HG03097 (cell line): ENCODE results near the gene WDR45B.

Source experiments
- ATAC-seq: cut with Tn5 transposase; IDR thresholded peaks from one replicate; pipeline ENCODE4 v1.9.1; 2021; ENCODE audit not compliant: unreplicated experiment, low FRiP score

Gene WDR45B

DNA sequence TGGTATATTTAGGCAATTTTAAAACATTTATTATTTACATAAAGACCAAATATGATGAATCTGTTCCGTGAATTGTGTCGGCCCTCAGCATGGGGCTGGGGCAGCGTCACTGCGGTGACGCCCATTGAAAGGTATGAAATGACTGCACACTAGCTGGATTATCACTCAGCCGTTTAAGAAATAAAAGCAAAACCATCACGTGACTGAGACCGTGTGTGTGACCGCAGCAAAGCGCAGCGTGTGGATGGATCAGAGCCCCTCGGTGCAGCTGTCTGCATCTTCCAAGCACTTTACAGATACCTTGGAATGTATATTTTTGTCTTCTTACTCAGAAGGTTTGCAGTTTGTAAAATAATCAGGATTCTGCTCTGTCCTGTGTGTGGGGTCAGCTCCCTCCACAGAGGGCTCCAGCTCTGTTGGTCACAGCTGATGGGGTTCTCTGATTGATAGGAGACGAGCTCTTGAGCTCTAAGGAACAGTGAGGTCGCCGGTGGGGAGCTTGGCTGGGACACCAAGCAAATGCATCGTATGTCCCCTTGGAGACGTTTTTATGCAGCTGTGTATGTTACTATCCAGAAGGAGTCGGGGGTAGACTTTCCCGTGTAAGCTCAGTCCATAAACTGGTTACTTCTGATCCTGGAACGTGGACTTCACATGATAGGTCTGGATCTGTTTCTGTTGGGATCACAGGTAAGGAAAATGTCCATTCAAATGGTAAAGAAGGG, 45.1 kb downstream of the WDR45B start:
- no peak for ATAC-seq

DNA sequence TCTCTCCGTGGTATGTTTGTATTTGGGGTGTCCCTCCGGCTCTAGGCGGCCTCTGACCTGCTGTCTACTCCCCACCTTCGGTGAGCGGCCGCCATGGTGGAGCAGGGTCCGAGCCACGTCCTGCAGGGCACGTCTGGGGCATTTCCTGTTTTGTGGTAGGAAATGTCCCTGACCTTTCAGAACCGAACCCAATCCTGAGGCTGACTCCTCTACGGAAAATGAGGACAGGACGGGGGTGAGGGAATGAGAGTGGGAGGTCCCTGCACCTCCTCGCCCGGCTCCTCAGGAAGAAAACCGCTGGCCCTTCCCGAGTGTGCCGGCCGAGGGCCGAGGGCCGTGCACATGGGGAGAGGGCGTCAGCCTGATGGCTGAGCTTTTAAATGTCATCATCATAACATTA, 45.8 kb downstream of the WDR45B start:
- no peak for ATAC-seq

DNA sequence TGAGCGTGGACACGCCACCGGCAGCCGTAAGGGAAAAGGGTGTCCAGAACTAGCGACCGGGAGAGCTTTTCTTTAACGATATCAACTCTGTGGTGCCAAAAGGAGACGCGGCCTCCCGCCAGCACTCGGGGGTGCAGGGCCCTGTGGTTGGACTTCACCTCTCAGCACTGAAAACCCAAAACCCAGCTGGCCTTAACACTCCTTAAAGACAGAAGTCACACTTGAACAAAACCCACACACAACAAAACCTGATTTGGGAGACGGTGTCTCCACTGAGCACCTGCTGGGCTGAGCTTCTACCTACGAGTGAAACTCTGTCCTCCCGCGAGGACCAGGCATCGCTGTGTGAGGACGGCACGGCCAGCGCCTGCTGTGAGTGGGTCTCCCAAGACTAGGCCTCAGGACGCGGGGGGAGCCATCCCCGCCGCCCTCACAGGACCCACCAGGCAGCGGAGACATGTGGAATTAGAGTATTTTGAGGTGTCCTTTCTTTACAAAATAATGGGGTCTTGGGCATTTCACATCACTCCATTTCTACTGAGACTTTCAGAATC, 46.7 kb downstream of the WDR45B start:
- ATAC-seq: no peak

DNA sequence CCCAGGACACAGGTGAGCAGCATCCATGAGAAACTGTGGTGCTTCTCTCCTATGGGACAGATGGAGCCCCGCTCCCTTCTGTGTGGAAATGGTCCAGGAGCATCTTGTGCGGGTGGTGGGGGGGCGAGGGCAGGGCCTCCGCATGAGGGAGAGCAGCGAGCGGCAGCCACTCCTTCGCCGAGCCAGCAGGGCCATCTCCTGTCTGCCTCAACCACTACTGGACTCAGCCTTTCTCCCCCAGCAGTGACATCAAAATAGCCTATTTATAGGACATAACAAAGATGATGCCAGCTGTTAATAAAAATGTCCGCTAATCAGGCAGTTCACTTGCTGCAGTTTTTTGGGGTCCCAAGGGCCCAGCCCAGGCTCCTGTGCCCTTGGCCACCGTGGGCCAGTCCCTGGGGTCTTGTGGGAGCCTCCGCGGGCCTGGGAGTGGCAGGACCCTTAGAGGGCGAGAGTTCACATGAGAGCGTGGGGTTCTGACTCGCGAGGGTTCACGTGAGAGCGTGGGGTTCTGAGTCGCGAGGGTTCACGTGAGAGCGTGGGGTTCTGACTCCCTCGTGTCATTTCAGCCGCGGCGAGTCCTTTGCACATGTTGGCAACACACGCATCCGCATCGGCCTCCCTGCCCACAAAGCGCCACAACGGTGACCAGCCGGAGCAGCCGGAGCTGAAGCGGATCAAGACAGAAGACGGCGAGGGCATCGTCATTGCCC, 47.4 kb downstream of the WDR45B start:
- no peak for ATAC-seq

DNA sequence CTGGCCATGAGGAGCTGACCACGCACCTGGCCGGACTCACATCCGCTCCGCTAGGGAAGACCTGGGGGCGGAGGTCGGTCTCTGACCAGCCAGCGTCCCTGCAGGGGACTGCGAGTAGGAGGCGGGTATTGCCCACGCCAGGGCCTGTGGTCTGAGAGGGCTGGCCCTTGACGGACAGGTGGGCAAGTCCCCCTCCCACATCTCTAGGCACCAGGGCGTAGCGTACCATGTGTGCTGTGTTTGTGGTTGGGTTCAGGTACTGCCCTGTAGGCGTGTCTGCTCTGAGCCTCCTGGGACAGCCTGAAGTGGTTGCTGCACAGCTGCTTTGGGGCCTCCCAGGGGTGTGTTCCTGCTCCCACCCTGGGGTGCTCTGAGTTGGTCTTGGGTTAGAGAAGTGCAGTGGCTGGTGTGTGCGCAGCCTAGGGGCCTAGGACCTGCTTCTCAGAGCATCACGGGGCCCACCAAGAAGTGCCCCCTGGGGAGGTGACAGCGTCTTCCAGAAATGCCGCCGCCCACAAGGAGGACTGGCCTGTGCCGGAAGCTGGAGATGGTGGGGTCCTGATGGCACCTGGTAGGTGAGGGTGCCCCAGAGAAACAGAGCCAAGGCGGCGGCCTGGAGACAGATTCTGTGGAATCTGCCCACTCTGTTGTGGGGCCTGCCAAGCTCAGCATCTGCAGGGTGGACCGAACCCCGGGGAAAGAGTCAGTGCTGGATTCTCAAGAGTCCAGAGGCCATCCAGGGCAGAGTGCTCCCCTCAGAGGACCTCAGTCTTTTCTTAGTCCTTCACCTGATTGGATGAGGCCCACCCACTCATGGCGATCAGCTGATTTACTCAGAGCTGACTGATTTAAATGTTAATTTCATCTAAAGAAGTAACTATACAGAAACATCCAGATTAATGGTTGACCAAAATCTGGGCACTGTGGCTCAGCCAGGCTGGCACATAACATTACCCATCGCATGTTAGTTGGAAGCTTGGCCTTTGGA, 48.3 kb downstream of the WDR45B start:
- no peak for ATAC-seq

DNA sequence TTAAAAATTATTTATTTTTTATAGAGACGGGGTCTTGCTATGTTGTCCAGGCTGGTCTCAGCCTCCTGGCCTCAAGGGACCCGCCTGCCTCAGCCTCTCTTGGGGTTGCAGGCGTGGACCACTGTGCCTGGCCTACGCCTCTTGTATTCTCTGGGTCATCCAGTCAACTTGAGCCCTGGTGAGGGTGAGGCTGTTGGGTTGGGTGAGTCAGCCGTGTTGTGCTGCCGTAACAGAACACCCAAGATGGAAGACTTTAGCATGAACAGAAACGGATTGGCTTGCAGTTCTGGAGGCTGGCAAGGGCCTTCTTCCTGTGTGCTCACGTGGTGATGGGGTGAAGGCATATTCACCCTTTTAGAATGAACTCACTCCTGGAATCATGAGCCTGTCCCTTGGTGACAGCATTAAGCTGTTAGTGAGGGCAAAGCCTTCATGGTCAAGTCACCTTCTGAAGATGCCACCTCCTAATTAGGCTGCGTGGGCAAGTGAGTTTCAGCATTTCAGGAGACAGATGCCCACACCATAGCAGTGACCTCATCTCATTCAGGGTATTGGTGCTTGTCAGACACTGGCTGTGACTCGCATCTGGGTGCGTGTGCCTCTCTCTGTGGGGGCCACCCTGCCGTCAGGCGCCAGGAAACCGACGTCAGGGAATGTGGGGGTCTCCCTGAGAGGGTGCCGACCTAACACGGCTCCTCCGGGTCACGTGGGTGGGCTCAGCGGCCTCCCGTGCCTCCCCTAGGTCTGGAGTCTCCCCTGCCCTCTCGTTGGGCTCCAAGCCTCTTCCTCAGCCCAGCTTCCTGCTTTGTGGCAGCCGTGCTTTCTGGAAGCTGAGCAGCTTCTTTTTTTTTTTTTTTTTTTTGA, 49.8 kb downstream of the WDR45B start:
- no peak for ATAC-seq

DNA sequence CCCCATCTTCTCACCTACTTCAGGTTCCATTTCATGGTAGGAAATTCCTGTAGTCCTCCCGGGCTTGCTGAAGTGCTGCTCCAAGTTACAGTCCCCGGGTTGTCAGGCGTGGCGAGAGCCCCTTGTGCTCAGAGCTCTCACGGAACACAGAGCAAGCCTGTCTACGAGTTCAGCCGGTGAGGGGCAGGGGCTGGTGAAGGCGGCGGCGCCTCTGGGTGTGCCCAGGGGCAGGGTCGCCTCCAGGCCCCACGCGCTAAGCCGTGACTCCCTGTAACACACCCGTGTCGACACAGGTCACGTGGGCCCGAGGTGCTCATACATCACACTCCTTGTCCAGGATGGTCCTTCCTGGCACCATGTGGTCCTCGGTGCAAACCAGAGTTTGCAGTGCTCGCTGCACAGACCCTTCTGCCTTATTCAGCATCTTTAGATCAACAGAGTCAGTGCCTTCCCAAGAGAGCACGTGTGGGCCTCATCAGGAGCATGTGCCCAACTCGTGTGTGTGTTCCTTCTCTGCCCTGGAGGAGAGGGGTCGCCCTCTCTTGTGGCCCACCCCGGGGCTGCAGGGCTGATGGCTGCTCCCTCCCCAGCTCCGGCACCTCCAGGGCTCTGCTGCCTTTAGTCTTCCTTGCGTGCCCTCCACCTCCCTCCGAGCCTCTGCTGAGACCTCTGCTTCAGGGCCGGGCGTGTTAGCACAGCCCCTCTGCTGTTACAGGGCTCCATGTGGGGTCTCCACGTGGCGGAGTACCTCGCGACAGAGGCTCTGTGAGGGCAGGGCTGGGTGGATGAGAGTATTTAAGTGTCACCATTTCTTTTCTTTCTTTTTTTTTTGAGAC, 51.2 kb downstream of the WDR45B start:
- ATAC-seq: no peak

DNA sequence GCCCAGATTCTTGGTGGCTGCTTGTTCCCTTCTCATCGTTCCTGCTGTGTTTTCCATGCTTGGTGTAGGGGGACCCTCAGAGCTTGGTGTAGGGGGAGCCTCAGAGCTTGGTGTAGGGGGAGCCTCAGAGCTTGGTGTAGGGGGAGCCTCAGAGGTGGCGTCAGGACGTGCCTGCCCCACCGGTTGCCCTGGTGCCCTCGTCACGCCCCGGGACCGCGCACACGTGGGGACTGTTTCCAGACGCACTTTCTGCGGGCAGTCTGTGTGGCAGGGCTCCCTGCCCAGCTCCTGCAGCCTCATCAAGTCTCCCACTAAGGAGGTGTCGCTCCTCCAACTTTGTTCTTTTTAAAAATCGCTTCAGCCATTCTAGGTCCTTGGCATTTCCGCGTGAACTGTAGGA, 51.9 kb downstream of the WDR45B start:
- ATAC-seq: no peak

DNA sequence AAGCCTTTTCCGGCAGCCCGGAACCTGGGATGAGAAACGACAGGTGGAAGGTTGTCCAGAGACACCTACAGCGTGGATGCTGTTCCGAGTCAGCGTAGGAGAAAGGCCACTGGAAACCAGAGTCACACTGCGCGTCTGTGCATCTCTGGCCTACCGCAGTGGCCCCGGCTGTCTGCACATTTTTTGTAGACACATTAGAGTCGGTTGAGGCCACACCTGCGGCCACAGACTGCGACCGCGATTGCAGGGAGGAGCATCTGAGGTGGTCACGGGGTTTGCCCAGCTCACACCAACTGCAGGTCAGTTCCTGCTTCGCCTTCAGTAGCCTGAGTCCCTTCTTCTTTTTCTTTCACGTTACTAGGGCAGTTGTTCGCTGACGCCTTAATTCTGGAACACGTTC, 52.4 kb downstream of the WDR45B start:
- ATAC-seq: no peak

DNA sequence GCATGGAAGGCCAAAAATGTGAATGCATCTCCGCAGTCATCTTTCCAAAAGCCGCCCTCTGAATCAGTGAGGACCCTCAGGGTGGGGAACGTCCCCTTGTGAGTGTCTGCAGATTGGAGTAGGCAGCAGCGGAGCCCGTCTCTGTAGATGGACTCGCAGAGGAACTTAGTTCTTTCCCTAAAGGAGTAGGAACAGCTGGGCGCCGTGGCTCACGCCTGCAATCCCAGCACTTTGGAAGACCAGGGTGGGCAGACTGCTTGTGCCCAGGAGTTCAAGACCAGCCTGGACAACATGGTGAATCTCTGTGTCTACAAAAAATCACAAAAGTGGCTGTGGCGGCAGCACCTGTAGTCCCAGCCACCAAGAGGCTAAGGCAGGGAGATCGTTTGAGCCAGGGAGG, 53.7 kb downstream of the WDR45B start:
- ATAC-seq: no peak

DNA sequence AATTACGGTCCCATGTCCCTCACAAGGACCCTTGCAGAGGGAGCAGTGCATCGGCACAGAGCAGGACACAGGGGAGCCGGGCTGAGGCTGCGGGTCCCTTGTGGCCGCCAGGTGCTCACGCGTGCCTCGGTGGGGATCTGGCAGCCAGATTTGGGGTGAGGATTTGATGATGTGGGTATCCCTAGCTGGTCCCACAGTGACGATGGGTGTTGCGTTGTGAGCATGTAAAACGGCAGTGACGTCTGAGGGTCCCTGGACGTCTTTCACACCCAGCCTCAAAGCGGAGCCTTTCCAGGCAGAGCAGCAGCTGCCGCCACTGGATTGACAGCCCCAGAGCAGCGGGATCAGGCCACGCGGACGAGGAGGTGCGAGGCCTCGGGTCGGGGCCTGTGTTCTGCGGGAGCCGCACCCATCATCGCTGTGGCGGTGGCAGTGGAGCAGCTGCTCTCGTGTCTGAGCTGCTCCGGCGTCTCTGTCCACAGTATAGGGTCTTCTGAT, 54.6 kb downstream of the WDR45B start:
- ATAC-seq: no peak

DNA sequence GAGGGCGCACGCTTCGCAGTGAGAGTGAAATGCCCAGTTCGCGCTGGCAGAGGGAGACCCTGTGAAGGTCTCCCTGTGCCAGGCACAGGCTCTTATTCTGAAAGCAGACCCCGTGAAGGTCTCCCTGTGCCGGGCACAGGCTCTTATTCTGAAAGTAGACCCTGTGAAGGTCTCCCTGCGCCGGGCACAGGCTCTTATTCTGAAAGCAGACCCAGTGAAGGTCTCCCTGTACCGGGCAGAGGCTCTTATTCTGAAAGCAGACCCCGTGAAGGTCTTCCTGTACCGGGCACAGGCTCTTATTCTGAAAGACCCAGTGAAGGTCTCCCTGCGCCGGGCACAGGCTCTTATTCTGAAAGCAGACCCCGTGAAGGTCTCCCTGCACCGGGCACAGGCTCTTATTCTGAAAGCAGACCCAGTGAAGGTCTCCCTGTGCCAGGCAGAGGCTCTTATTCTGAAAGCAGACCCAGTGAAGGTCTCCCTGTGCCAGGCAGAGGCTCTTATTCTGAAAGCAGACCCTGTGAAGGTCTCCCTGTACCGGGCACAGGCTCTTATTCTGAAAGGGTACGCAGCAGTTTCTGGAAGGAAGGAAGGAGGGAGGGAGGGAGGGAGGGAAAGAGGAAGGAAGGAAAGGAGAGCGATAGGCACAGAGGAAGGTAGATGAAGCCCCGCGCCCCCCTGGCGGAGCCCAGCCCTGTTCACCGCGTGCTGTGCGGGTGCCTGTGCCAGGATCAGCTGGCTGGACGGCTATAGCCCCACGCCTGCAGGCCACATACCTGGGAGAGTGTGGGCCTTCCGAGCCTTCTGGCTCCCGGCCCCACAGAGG, 55.3 kb downstream of the WDR45B start:
- no peak for ATAC-seq

DNA sequence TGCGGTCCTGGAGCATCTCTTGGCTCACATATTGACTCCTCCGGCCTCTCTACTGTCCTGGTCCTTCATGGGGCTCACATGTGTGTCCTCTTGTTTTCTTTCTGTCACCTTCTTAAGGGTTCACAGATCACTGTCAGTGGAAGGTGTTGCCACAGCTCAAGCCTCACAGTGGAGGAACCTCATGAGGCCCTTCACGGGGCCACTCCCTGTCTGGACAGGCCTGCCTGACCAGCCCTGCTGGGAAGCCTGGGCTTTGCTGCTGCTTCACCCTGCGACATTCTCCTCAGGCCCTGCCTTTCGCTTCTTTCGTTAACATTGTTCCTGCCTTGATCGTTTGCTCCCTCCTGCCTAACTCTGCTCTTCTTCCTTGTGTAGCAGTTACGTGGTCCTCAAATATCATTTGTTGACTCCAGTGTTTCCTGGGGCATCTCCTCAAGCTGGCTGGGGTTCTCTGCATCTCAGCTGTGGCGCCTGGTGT, 55.9 kb downstream of the WDR45B start:
- no peak for ATAC-seq

DNA sequence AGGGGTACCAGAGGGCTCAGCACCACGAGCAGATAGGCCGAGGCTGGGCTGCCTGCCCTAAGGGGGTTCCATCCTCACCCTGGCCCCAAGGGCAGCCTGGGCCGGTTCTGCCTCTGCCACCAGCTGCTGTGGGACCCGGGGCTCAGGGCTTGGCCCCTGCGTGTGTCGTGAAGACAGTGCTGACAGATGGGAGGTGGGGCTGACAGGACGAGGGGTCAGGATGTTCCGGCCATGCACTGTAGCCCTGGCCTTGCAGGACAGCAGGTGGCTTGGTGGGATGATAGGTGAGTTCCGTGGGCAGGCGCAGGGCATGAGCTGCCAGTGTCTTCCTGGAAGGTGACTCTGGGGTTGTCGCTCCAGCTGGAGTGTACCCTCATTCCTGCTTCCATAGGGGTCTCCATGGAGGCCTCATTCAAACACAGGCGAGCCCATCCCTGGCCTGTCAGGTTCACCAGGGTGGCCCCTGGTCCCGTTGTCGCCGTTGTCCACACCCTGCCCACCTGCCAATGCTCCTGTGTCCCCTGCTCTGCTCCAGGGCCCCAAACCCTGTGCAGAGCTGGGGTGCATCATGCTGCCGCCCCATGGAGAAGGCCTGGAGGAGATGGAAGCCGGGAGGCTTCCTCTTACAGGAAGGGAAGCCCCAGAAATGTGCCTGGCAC, 57.2 kb downstream of the WDR45B start:
- no peak for ATAC-seq

DNA sequence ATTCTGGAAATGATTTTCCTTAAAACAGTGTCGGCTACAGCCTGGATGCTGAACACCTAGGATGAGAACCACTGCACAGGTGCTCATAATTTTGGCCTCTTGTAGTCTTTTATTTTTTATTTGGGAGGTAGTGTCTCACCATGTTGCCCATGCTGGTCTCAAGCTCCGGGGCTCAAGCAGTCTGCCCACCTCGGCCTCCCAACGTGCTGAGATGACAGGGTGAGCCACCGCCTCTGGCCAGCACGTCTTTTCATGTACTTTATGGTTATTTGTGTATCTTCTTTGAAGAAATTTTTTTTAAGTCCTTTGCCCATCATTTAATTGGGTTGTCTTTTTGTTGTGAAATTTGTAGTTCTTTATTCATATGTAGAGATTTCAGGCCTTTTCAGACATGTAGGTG, 58.0 kb downstream of the WDR45B start:
- ATAC-seq: no peak

DNA sequence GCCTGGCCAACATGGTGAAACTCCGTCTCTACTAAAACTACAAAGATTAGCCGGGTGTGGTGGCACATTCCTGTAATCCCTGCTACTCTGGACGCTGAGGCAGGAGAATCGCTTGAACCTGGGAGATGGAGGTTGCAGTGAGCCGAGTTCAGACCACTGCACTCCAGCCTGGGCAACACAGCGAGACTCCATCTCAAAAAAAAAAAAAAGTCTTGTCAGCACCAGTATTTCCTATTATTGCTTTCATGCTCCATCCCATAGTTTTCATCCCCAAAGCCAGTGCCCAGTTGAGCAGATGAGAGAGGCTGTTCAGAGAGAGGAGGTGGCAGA, 58.4 kb downstream of the WDR45B start:
- ATAC-seq: no peak
